NCI-H1436 treated with DMSO at 0.1 percent for 48 hours (cell line): ENCODE results near the gene WASHC2A.
"Not testable (repeated sequence)": the region's sequence is repeated elsewhere in the genome, so short reads cannot be mapped to it uniquely, and the experiment has no call there.

Source experiments
- DNase-seq: peaks from one replicate; lab custom pipeline; 2025; lab: John Stamatoyannopoulos, UW

Gene WASHC2A

GRCh38 chr10:50067546-50068351 lies at the start of gene WASHC2A:
TSS of gene WASHC2A (plus strand) at chr10:50067954. CDS start at chr10:50068006, 52 bp downstream.
- DNase-seq, result not testable (repeated sequence)

- DNase-seq, result not testable (repeated sequence)
Observed at GRCh38 chr10:50019279-50019678, 48.5 kb upstream of the WASHC2A start.

GRCh38 chr10:50020451-50021024 lies 47.2 kb upstream of the WASHC2A start:
- DNase-seq, result not testable (repeated sequence)

- DNase-seq, result no peak
Observed at GRCh38 chr10:50021646-50022045, 46.1 kb upstream of the WASHC2A start.

- not testable (repeated sequence) for DNase-seq
Observed at GRCh38 chr10:50024716-50025383, 42.9 kb upstream of the WASHC2A start.

GRCh38 chr10:50025627-50026026 lies 42.1 kb upstream of the WASHC2A start:
- no peak for DNase-seq

GRCh38 chr10:50027195-50027594 lies 40.6 kb upstream of the WASHC2A start:
- DNase-seq, result no peak

GRCh38 chr10:50033481-50033880 lies 34.3 kb upstream of the WASHC2A start:
- DNase-seq, result no peak

- not testable (repeated sequence) for DNase-seq
Observed at GRCh38 chr10:50035337-50035736, 32.4 kb upstream of the WASHC2A start.

GRCh38 chr10:50044941-50045664 lies 22.7 kb upstream of the WASHC2A start:
- no peak for DNase-seq

- DNase-seq, result not testable (repeated sequence)
Observed at GRCh38 chr10:50046457-50046856, 21.3 kb upstream of the WASHC2A start.

- DNase-seq, result not testable (repeated sequence)
Observed at GRCh38 chr10:50047594-50047993, 20.2 kb upstream of the WASHC2A start.

- not testable (repeated sequence) for DNase-seq
Observed at GRCh38 chr10:50051995-50052660, 15.6 kb upstream of the WASHC2A start.

- DNase-seq, result not testable (repeated sequence)
Observed at GRCh38 chr10:50052778-50053376, 14.9 kb upstream of the WASHC2A start.

GRCh38 chr10:50055494-50056292 lies 12.1 kb upstream of the WASHC2A start:
- not testable (repeated sequence) for DNase-seq

- DNase-seq, result not testable (repeated sequence)
Observed at GRCh38 chr10:50056654-50057053, 11.1 kb upstream of the WASHC2A start.

GRCh38 chr10:50058727-50059126 lies 9.0 kb upstream of the WASHC2A start:
- DNase-seq, result not testable (repeated sequence)

GRCh38 chr10:50059946-50060345 lies 7.8 kb upstream of the WASHC2A start:
- not testable (repeated sequence) for DNase-seq

- not testable (repeated sequence) for DNase-seq
Observed at GRCh38 chr10:50061548-50061947, 6.2 kb upstream of the WASHC2A start.

- no peak for DNase-seq
Observed at GRCh38 chr10:50063100-50063499, 4.7 kb upstream of the WASHC2A start.
